Activated B cell treated with CpG ODN at 0.5 μM for 24 hours (primary cell): Measurements from ENCODE around the gene HRH2. TPM values are rescaled to one million over a fixed set of nuclear protein-coding genes. Genes with fewer than 3 reads are reported as not detected.
"Not testable (repeated sequence)": the region's sequence is repeated elsewhere in the genome, so short reads cannot be mapped to it uniquely, and the experiment has no call there.

ENCODE experiments used
- ATAC-seq: fragments of 200-7000 bp; cut with Tn5 transposase; one replicate; pipeline ENCODE4 v1.10.0; 2021; ENCODE audit warnings: low read depth, mild to moderate bottlenecking, moderate library complexity
- CTCF ChIA-PET: fragments of 350-600 bp; sonication (Branson Sonifier 250); formaldehyde crosslinking; loops from one replicate; lab custom pipeline; 2021; ENCODE audit warnings: antibody characterized with exemption; lab: Charles Lee
- POLR2A ChIA-PET: fragments of 350-600 bp; sonication (Branson Sonifier 250); formaldehyde crosslinking; loops from one replicate; lab custom pipeline; 2021; ENCODE audit warnings: antibody characterized with exemption; lab: Charles Lee
- DNase-seq: peaks from one replicate; pipeline ENCODE4 v3.0.0; 2022
- H3K27ac Mint-ChIP-seq: one replicate; pipeline ENCODE4 v1.8.0; 2020; ENCODE audit warnings: mixed read lengths
- H3K27me3 Mint-ChIP-seq: one replicate; pipeline ENCODE4 v1.8.0; 2021; ENCODE audit warnings: mixed read lengths
- H3K36me3 Mint-ChIP-seq: one replicate; pipeline ENCODE4 v1.8.0; 2021; ENCODE audit warnings: low read depth, mixed read lengths
- H3K4me1 Mint-ChIP-seq: one replicate; pipeline ENCODE4 v1.8.0; 2021; ENCODE audit warnings: mixed read lengths
- H3K4me3 Mint-ChIP-seq: one replicate; pipeline ENCODE4 v1.8.0; 2020; ENCODE audit warnings: mild to moderate bottlenecking, mixed read lengths
- H3K9me3 Mint-ChIP-seq: one replicate; pipeline ENCODE4 v1.8.0; 2020; ENCODE audit warnings: mixed read lengths
- CTCF ChIP-seq: fragments of 200-600 bp; IDR thresholded peaks from one replicate; pipeline ENCODE4 v1.8.0; 2022; ENCODE audit warnings: antibody characterized with exemption, mild to moderate bottlenecking
- intact Hi-C: fragments of 100-400 bp; cut with micrococcal nuclease; formaldehyde crosslinking; loops from one replicate; pipeline ENCODE4 v1.15.1; 2024
- total RNA-seq: library from RNA; stranded (reverse); gene quantifications from 2 replicates; pipeline ENCODE4 v1.2.3, GENCODE V29; 2022

HRH2 gene
- total RNA-seq, 1 donor from 2014 or later: not detected

- H3K27me3 Mint-ChIP-seq: peaks cover 48% of the 10 kb centered on the region
- CTCF ChIA-PET: no interaction called here
- no peaks in the 10 kb centered on the region for H3K36me3 Mint-ChIP-seq
- intact Hi-C loops: no loop called here
- H3K27ac Mint-ChIP-seq: no peak overlapping the region
- TF ChIP-seq CTCF: no peak
- ATAC-seq: no peak
- no peak overlapping the region for H3K4me3 Mint-ChIP-seq
- POLR2A ChIA-PET: no interaction called here
- no peaks in the 10 kb centered on the region for H3K4me1 Mint-ChIP-seq
- no peak for DNase-seq
- no peaks in the 10 kb centered on the region for H3K9me3 Mint-ChIP-seq
These were observed 95.1 kb downstream of the HRH2 start for GRCh38 chr5:175752826-175753535.

- intact Hi-C loops: no loop called here
- Mint-ChIP-seq H3K27me3 (peaks cover 46% of the 10 kb centered on the region), H3K27ac (no peak overlapping the region), H3K4me1 (no peaks in the 10 kb centered on the region), H3K4me3 (no peak overlapping the region), H3K9me3 (no peaks in the 10 kb centered on the region), H3K36me3 (no peaks in the 10 kb centered on the region)
- no peak for DNase-seq
- ATAC-seq: no peak
- TF ChIP-seq CTCF: no peak
- ChIA-PET CTCF (no interaction called here), POLR2A (no interaction called here)
These were observed 95.9 kb downstream of the HRH2 start for GRCh38 chr5:175753536-175754402.

- intact Hi-C loops, H3K27ac Mint-ChIP-seq, H3K4me3 Mint-ChIP-seq, CTCF ChIA-PET, DNase-seq, H3K36me3 Mint-ChIP-seq, POLR2A ChIA-PET, H3K9me3 Mint-ChIP-seq, ATAC-seq, H3K4me1 Mint-ChIP-seq: not testable (repeated sequence)
- H3K27me3 Mint-ChIP-seq: peaks cover 16% of the 10 kb centered on the region
These were observed 102.1 kb downstream of the HRH2 start for GRCh38 chr5:175759991-175760390.

Other genes with a start within 250 kb of the HRH2 start
- gene DRD1, start 213.9 kb upstream of the HRH2 start, total RNA-seq: not detected in 2 replicates
- gene SFXN1, start 179.5 kb upstream of the HRH2 start, total RNA-seq: 40.2 and 46.9 TPM in 2 replicates
- not detected in 2 replicates for gene CPLX2, start 213.5 kb downstream of the HRH2 start, total RNA-seq